Naive thymus-derived CD8-positive, alpha-beta T cell (primary cell): ENCODE data around the gene IFNAR1. TPM values are rescaled to one million over a fixed set of nuclear protein-coding genes. Genes with fewer than 3 reads are reported as not detected.

Experiments
- ATAC-seq, 2 donors: fragments of 150-1000 bp; cut with Tn5 transposase in 1 of 2; sonication (Bioruptor Pico), chemical (Tn5 transposase) in 1 of 2; 1 replicate in 1 of 2; 2 replicates in 1 of 2; pipeline ENCODE4 v1.10.0; 2021; ENCODE audit warnings: mild to moderate bottlenecking in 2 of 2, moderate library complexity in 2 of 2
- POLR2A ChIA-PET: fragments of 350-600 bp; sonication (Branson Sonifier 250); formaldehyde crosslinking; loops from one replicate; lab custom pipeline; 2021; ENCODE audit warnings: antibody characterized with exemption; lab: Charles Lee
- DNase-seq, 10 donors: peaks; one replicate each; pipeline versions ENCODE4 v3.0.0 to v3.0.0-alpha.2; 2020 to 2022
- H3K27ac Mint-ChIP-seq, 10 donors: one replicate each; pipeline ENCODE4 v1.8.0; 2020 to 2022; ENCODE audit warnings: mild to moderate bottlenecking in 10 of 10, mixed read lengths in 10 of 10, moderate library complexity in 4 of 10, inconsistent platforms in 1 of 10
- H3K27me3 Mint-ChIP-seq, 5 donors: one replicate each; pipeline ENCODE4 v1.8.0; 2021 to 2022; ENCODE audit warnings: mixed read lengths in 5 of 5
- H3K36me3 Mint-ChIP-seq, 3 donors: one replicate each; pipeline ENCODE4 v1.8.0; 2020 to 2022; ENCODE audit warnings: mixed read lengths in 3 of 3, mild to moderate bottlenecking in 2 of 3, inconsistent platforms in 1 of 3
- H3K4me1 Mint-ChIP-seq, 4 donors: one replicate each; pipeline ENCODE4 v1.8.0; 2021 to 2022; ENCODE audit warnings: mixed read lengths in 4 of 4
- H3K4me3 Mint-ChIP-seq, 10 donors: one replicate each; pipeline ENCODE4 v1.8.0; 2020 to 2022; ENCODE audit warnings: mild to moderate bottlenecking in 10 of 10, mixed read lengths in 10 of 10, moderate library complexity in 6 of 10, inconsistent platforms in 1 of 10
- H3K9me3 Mint-ChIP-seq, 9 donors: one replicate each; pipeline ENCODE4 v1.8.0; 2020 to 2022; ENCODE audit warnings: mixed read lengths in 9 of 9, mild to moderate bottlenecking in 3 of 9, inconsistent platforms in 1 of 9, moderate library complexity in 1 of 9
- polyA plus RNA-seq, 3 donors: library from polyadenylated mRNA; unstranded; fragments of 300-500 nt; fragmentation: Illumina TruSeq; gene quantifications; one replicate each; pipeline ENCODE4 v1.2.3, GENCODE V29; 2021
- total RNA-seq, 8 experiments: library from RNA in 2 of 8; stranded (reverse) in 2 of 8; gene quantifications; one replicate each; pipeline ENCODE4 v1.2.3 and lab custom pipeline; 2021 to 2026

The IFNAR1 gene
- total and polyA plus RNA-seq, 5 experiments from 2014 or later = 48.7 to 69.0 (median 51.8) TPM

DNA sequence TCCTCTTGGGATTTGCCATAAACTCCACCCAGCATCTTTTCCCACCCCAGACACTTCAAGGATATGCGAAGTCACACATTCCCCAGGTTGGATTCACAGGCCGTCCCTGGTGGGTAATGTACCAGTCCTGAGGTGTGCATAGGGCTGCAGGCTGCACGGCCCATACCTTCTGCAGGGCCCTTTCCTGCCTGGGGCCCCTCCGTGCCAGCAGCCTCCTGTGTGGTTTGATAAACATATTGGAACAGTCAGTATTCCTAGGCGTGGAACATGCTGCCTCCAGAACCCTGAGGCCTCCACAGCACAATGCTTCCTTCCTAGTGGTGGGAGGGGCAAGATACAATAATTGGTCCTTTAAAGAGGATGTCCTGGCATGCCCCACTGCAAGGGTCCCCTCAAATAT, 32.0 kb upstream of the IFNAR1 start:
- peaks cover 0 to 61% (median 17%) of the 10 kb centered on the region in 3 donors for H3K36me3 Mint-ChIP-seq
- peak overlapping the region in 7 of 10 donors; percentile 21 to 98 (median 90) for H3K27ac Mint-ChIP-seq
- peaks cover 13 to 36% (median 34%) of the 10 kb centered on the region in 4 donors for H3K4me1 Mint-ChIP-seq
- ATAC-seq (no peak), DNase-seq (no peak)
- no peaks in the 10 kb centered on the region for H3K9me3 Mint-ChIP-seq
- POLR2A ChIA-PET = interaction anchor here (1.4 to 2.3 kb wide), 2 partner anchors 26 to 32 kb away, joined by 3 to 8 read pairs; partner anchors contain the start of genes IFNAR1 and IL10RB
- H3K4me3 Mint-ChIP-seq = peak overlapping the region in 2 of 10 donors; percentile 12 to 81
- no peaks in the 10 kb centered on the region for H3K27me3 Mint-ChIP-seq

DNA sequence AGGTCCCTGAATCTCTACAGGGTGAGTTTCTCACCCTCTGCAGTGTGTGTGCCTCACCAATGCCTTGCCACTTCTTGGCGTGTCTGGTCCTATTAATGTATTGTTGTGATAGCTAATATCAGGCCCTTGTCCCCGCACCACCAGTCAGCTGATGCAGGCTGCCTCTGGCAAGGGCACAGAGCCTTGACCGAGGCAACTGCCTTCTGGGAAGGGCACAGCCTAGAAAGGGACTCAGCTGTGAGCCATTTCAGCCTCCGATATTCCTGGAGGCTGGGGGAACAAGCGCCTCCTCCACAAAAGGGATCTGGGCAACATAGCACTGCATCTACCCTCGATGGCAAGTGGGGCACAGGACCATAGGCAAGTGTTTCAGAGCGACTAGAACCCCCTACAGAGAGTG, 31.6 kb upstream of the IFNAR1 start:
- Mint-ChIP-seq H3K4me3 (peak overlapping the region in 9 of 10 donors; percentile 12 to 87 (median 77)), H3K9me3 (no peaks in the 10 kb centered on the region), H3K27me3 (no peaks in the 10 kb centered on the region), H3K36me3 (peaks cover 0 to 60% (median 17%) of the 10 kb centered on the region in 3 donors), H3K4me1 (peaks cover 13 to 40% (median 37%) of the 10 kb centered on the region in 4 donors), H3K27ac (peak overlapping the region; percentile 65 to 98 (median 92))
- DNase-seq = no peak
- POLR2A ChIA-PET = interaction anchor here (0.7 to 2.5 kb wide), 9 partner anchors 9 to 249 kb away, joined by 3 to 26 read pairs (median 4); partner anchors contain the start of genes GART, IFNAR1 and IL10RB
- ATAC-seq = no peak

DNA sequence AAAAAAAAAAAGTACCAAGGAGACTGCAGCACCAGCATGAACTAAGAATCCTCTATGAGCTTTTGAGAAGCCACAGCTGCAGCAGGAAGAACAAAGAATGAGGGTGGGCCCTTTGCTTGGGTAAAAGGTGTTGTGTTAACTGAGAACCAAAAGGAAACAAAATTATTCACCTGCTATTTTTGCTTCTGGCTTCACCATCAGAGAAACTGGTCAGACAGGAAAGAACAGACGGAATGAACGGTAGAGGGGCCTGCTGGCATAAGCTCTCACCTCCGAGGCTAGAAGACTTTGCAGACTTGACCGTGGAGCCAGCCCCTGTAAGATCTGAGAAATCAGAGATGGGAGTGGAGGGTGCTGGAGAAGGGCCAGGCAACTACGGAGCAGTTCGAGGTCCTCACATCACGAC, 31.0 kb upstream of the IFNAR1 start:
- no peaks in the 10 kb centered on the region for H3K9me3 Mint-ChIP-seq
- H3K36me3 Mint-ChIP-seq = peaks cover 0 to 53% (median 12%) of the 10 kb centered on the region in 3 donors

DNA sequence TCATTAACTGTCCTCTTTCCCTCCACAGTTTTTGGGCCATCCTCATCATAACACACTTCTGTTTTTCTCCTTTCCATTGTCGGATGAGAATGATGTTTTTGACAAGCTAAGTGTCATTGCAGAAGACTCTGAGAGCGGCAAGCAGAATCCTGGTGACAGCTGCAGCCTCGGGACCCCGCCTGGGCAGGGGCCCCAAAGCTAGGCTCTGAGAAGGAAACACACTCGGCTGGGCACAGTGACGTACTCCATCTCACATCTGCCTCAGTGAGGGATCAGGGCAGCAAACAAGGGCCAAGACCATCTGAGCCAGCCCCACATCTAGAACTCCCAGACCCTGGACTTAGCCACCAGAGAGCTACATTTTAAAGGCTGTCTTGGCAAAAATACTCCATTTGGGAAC, 28.6 kb upstream of the IFNAR1 start:
- Mint-ChIP-seq H3K9me3 (no peaks in the 10 kb centered on the region), H3K27me3 (no peaks in the 10 kb centered on the region), H3K4me1 (peaks cover 22 to 65% (median 63%) of the 10 kb centered on the region in 4 donors), H3K4me3 (no peak overlapping the region), H3K27ac (peak overlapping the region in 6 of 10 donors; percentile 20 to 48 (median 30)), H3K36me3 (peaks cover 0 to 42% (median 12%) of the 10 kb centered on the region in 3 donors)
- peak in 1 of 10 donors; percentile 32 for DNase-seq
- ATAC-seq = no peak
- POLR2A ChIA-PET = interaction anchor here (0.6 to 1.5 kb wide), 5 partner anchors 26 to 89 kb away, joined by 3 to 4 read pairs (median 3); partner anchors contain the start of gene IFNAR1

More for the DNA sequence above, 31.0 kb upstream of the IFNAR1 start:
- DNase-seq = peak in 6 of 10 donors; percentile 31 to 69 (median 56)
- H3K27ac Mint-ChIP-seq = peak overlapping the region; percentile 65 to 98 (median 92)
- peaks cover 13 to 43% (median 40%) of the 10 kb centered on the region in 4 donors for H3K4me1 Mint-ChIP-seq
- POLR2A ChIA-PET = interaction anchor here (0.5 to 2.5 kb wide), 11 partner anchors 10 to 522 kb away, joined by 3 to 26 read pairs (median 4); partner anchors contain the start of genes GART, IFNAR1, IL10RB and PAXBP1
- peak overlapping the region; percentile 58 to 87 (median 74) for H3K4me3 Mint-ChIP-seq
- ATAC-seq = peak; percentile 88 to 94
- H3K27me3 Mint-ChIP-seq = no peaks in the 10 kb centered on the region

DNA sequence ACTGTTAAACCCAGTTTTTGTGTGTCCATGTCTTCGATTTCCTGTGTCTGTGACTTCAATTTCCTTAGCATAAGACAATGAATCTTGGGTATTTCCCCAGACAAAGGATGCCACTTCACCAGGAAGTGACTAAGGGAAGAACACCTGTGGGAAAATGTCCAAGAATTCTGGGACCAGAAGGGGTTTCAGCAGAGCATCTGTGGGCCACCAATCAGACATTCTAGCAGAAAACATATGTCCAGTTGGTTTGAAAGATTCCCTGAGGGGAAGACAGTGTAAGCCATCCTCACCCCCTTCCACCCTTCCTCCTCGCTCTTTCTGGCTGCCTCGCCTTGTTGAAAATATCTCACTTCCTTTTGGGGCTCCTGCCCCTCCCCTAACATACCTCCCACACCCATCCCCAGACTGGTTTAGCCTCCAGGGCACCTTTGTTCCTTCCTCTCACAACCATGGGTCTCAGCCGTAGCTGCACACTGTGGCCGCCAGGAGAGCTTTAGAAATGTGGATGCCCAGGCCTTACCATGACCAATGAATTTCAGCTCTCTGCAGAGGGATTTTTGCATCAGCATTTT, 25.5 kb upstream of the IFNAR1 start:
- POLR2A ChIA-PET = interaction anchor here (0.6 to 4.8 kb wide), 8 partner anchors 26 to 367 kb away, joined by 3 to 29 read pairs (median 3); partner anchors contain the start of genes IFNAR1 and IL10RB
- peak overlapping the region; percentile 52 to 83 (median 72) for H3K4me3 Mint-ChIP-seq
- ATAC-seq = peak; percentile 91 to 94
- DNase-seq = peak in 9 of 10 donors; percentile 17 to 72 (median 34)
- no peaks in the 10 kb centered on the region for H3K27me3 Mint-ChIP-seq
- peaks cover 0 to 21% (median 3%) of the 10 kb centered on the region in 3 donors for H3K36me3 Mint-ChIP-seq
- peak overlapping the region; percentile 80 to 90 (median 86) for H3K27ac Mint-ChIP-seq
- peaks cover 21 to 69% (median 49%) of the 10 kb centered on the region in 4 donors for H3K4me1 Mint-ChIP-seq
- H3K9me3 Mint-ChIP-seq = no peaks in the 10 kb centered on the region

DNA sequence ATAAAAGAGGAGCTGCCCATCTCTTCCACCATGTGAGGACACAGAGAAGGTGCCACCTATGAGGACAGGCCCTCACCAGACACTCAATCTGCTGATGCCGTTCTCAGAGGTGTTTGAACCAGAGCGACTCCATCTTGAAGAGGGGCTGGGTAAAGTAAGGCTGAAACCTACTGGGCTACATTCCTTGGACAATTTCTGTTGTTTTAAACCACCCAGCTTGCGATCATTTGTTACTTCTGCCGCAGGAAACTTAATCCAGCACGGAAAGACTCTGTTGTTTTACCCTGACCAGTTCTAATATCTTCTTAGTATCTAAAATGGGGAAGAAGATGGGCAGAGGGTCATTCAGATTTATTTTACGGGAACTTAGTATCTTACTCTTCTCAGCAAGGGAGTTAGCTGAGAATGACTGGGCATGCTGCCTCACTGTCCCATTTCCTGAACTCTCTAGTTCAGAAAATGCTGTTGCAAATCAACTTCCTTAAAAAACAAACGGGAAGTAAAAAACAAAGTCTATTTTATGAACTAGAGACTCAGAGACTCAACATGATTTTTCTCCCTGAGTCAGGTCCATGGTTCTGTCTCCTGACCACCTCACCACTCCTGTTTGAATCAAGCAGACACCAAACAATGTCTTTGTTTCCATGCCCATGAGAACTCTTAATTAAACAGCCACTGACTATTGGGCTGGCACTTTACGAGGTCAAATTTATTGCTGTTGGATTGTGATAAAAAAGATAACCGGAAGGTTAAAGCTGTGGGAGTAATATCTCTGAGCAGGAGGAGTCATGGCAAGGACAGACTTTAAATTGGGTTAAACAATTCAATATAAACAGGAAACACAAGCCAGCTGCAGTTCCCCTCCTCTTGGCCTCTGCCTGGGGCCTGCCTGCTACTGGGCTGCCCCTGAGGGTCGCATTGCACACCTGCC, 23.8 kb upstream of the IFNAR1 start:
- Mint-ChIP-seq H3K4me3 (peak overlapping the region; percentile 1 to 59 (median 46)), H3K27ac (peak overlapping the region; percentile 41 to 85 (median 79)), H3K4me1 (peaks cover 16 to 76% (median 44%) of the 10 kb centered on the region in 4 donors), H3K27me3 (no peaks in the 10 kb centered on the region), H3K9me3 (no peaks in the 10 kb centered on the region), H3K36me3 (peaks cover 0 to 13% (median 3%) of the 10 kb centered on the region in 3 donors)
- DNase-seq (no peak), ATAC-seq (no peak)
- POLR2A ChIA-PET = interaction anchor here (0.7 to 4.8 kb wide), 6 partner anchors 9 to 61 kb away, joined by 4 to 29 read pairs (median 5); partner anchors contain the start of genes IFNAR1 and IL10RB

DNA sequence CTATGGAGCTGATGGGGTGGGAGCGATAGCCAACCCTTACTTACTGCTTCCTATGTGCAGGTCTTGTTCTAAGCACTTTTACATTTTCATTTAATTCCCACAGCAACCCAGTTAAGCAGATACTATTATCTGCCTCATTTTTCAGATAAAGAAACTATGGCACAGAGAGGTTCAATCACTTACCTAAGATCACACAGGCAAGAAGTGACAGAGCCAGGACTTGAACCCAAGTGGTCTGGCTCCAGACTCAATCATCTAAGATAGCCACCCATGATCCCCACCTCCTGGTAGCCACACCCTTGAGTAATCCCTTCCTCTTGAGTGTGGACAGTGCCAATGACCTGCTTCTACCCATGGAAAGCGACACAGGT, 23.2 kb upstream of the IFNAR1 start:
- Mint-ChIP-seq H3K4me1 (peaks cover 16 to 72% (median 44%) of the 10 kb centered on the region in 4 donors), H3K36me3 (peaks cover 0 to 6% (median 3%) of the 10 kb centered on the region in 3 donors), H3K9me3 (no peaks in the 10 kb centered on the region), H3K27ac (peak overlapping the region; percentile 41 to 85 (median 76)), H3K4me3 (peak overlapping the region in 6 of 10 donors; percentile 39 to 59 (median 48)), H3K27me3 (no peaks in the 10 kb centered on the region)
- POLR2A ChIA-PET = interaction anchor here (4.8 kb wide), 1 partner anchor 23 kb away, joined by 29 read pairs; the partner anchor contains the start of gene IFNAR1
- DNase-seq (no peak), ATAC-seq (no peak)

DNA sequence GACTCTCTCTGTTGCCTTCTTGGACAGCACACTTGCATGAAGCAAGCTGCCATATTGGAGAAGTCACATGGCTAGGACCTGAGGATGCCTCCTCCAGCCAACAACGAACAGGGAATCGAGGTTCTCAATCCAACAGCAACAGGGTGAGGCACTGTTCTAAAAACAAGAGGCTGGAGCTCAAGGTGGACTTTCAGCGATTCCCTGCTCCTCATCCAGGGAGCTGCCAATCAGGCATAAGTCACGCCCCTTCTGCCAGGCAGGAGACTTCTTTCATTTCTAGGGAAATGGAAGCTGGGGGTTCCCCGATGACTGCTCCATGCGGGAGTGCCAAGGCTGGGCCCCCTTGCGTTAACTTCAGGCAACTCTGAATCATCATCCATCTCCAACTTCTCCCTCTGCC, 22.7 kb upstream of the IFNAR1 start:
- Mint-ChIP-seq H3K27me3 (no peaks in the 10 kb centered on the region), H3K4me1 (peaks cover 19 to 71% (median 44%) of the 10 kb centered on the region in 4 donors), H3K9me3 (no peaks in the 10 kb centered on the region), H3K36me3 (peaks cover 0 to 2% (median 2%) of the 10 kb centered on the region in 3 donors), H3K27ac (peak overlapping the region in 2 of 10 donors; percentile 16 to 77), H3K4me3 (peak overlapping the region in 1 of 10 donors; percentile 10)
- POLR2A ChIA-PET = interaction anchor here (0.7 kb wide), 1 partner anchor 1545 kb away, joined by 3 read pairs; no protein-coding TSS in a partner anchor
- no peak for ATAC-seq
- no peak for DNase-seq

DNA sequence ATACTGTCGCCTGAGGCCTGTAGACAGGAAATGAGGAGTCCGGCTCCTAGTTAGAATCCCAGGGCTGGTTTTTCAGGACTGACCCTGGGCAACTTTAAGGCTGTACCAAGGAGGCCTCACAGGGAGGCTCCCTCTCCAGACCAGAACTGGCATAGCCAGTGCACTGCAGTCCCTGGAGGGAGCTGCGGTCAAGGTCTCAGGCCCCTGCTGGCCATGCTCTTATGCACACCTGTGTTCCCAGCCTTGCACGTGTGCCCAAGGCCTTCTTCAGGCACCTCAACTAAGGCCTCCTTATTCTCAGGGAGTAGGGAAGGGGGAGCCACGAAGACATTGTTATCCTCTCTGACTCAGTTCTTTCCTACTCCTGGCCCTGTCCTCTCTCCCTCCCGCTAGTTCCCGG, 22.0 kb upstream of the IFNAR1 start:
- H3K4me3 Mint-ChIP-seq = no peak overlapping the region
- H3K4me1 Mint-ChIP-seq = peaks cover 20 to 63% (median 41%) of the 10 kb centered on the region in 4 donors
- no peaks in the 10 kb centered on the region for H3K27me3 Mint-ChIP-seq
- DNase-seq (no peak), ATAC-seq (no peak)
- H3K36me3 Mint-ChIP-seq = no peaks in the 10 kb centered on the region
- no peaks in the 10 kb centered on the region for H3K9me3 Mint-ChIP-seq
- H3K27ac Mint-ChIP-seq = peak overlapping the region in 3 of 10 donors; percentile 20 to 63 (median 29)
- POLR2A ChIA-PET = interaction anchor here (0.7 kb wide), 3 partner anchors 80 to 1545 kb away, joined by 3 to 7 read pairs (median 5); no protein-coding TSS in a partner anchor

DNA sequence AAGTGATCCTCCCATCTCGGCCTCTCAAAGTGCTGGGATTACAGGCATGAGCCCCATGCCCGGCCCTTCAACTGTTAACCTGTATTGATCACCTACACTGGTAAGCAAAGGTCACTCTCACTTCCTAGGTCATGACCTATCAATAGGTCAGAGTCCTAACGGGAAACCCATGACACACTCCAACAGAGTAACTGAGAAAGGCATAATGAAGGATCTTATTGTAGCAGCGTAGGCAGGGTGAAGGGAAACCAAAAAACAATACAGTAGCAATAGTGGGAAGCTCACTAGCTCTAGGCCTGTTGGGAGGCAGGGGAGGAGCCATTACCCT, 19.5 kb upstream of the IFNAR1 start:
- Mint-ChIP-seq H3K27me3 (no peaks in the 10 kb centered on the region), H3K4me1 (peaks cover 18 to 56% (median 33%) of the 10 kb centered on the region in 4 donors)

DNA sequence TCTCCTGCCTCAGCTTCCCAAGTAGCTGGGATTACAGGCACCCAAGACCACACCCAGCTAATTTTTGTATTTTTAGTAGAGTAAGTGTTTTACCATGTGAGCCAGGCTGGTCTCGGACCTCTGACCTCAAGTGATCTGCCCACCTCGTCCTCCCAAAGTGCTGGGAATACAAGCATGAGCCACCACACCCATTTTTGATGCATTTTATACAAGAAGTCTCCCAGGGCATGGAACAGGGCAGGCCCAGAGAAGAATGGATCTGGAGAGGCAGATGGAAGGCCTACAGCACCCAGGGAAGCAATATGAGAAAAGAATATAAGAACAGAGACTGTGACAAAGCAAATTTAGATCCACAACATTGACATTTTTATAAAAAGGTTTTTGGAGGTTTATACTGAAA, 18.8 kb upstream of the IFNAR1 start:
- Mint-ChIP-seq H3K9me3 (no peaks in the 10 kb centered on the region), H3K4me1 (peaks cover 18 to 49% (median 27%) of the 10 kb centered on the region in 4 donors), H3K36me3 (peaks cover 0 to 5% (median 0%) of the 10 kb centered on the region in 3 donors), H3K4me3 (no peak overlapping the region), H3K27me3 (no peaks in the 10 kb centered on the region), H3K27ac (no peak overlapping the region)
- no peak for ATAC-seq
- DNase-seq = no peak
- POLR2A ChIA-PET = interaction anchor here (1.0 kb wide), 1 partner anchor 12 kb away, joined by 4 read pairs; no protein-coding TSS in a partner anchor

More for the DNA sequence above, 19.5 kb upstream of the IFNAR1 start:
- Mint-ChIP-seq H3K36me3 (peaks cover 0 to 5% (median 0%) of the 10 kb centered on the region in 3 donors), H3K4me3 (no peak overlapping the region), H3K9me3 (no peaks in the 10 kb centered on the region), H3K27ac (peak overlapping the region in 3 of 10 donors; percentile 15 to 66 (median 61))
- no peak for ATAC-seq
- POLR2A ChIA-PET = interaction anchor here (1.0 kb wide), 1 partner anchor 12 kb away, joined by 4 read pairs; no protein-coding TSS in a partner anchor
- no peak for DNase-seq
